GM23338 (cell line): ENCODE data around the gene IL1RL2. TPM values are rescaled to one million over a fixed set of nuclear protein-coding genes. Genes with fewer than 3 reads are reported as not detected.

Experiments used
- ATAC-seq: fragments of 200-7000 bp; cut with Tn5 transposase; 3 replicates; pipeline ENCODE4 v1.9.1; 2020
- DNase-seq: peaks from one replicate; pipeline ENCODE4 v3.0.0-alpha.2; 2015; ENCODE audit warnings: low spot score
- H2AFZ ChIP-seq: fragments of 200-600 bp; sonication (generic); 2 replicates; pipeline ENCODE4 v1.8.0; 2016; ENCODE audit warnings: antibody characterized with exemption, mild to moderate bottlenecking, moderate library complexity
- H3F3A ChIP-seq: fragments of 200-600 bp; sonication (generic); replicated peaks from 2 replicates; pipeline ENCODE4 v1.8.0; 2017; ENCODE audit warnings: antibody characterized with exemption, mixed run types, low read depth
- H3K27ac ChIP-seq: fragments of 200-600 bp; sonication (generic); 2 replicates; pipeline ENCODE4 v1.6.1; 2016; ENCODE audit warnings: low read depth
- H3K27me3 ChIP-seq: fragments of 200-600 bp; sonication (generic); 2 replicates; pipeline ENCODE4 v1.8.0; 2016; ENCODE audit warnings: mild to moderate bottlenecking, mixed run types, moderate library complexity; ENCODE audit not compliant: insufficient read depth
- H3K36me3 ChIP-seq: fragments of 200-600 bp; sonication (generic); 2 replicates; pipeline ENCODE4 v1.8.0; 2016; ENCODE audit warnings: mild to moderate bottlenecking; ENCODE audit not compliant: insufficient read depth
- H3K4me1 ChIP-seq: fragments of 200-600 bp; sonication (generic); 2 replicates; pipeline ENCODE4 v1.8.0; 2016; ENCODE audit warnings: mild to moderate bottlenecking, moderate library complexity; ENCODE audit not compliant: insufficient read depth
- H3K4me2 ChIP-seq: fragments of 200-600 bp; sonication (generic); 2 replicates; pipeline ENCODE4 v1.7.1; 2017; ENCODE audit warnings: mixed run types
- H3K4me3 ChIP-seq: fragments of 200-600 bp; sonication (generic); 2 replicates; pipeline ENCODE4 v1.6.1; 2016; ENCODE audit warnings: mixed run types
- H3K79me2 ChIP-seq: fragments of 200-600 bp; sonication (generic); replicated peaks from 2 replicates; pipeline ENCODE4 v1.8.0; 2017; ENCODE audit warnings: mild to moderate bottlenecking; ENCODE audit not compliant: insufficient read depth
- H3K9me2 ChIP-seq: fragments of 200-600 bp; sonication (generic); 2 replicates; pipeline ENCODE4 v1.8.0; 2017; ENCODE audit not compliant: insufficient read depth
- H4K20me1 ChIP-seq: fragments of 200-600 bp; sonication (generic); replicated peaks from 2 replicates; pipeline ENCODE4 v1.8.0; 2017; ENCODE audit warnings: mild to moderate bottlenecking; ENCODE audit not compliant: insufficient read depth
- H3K27ac Mint-ChIP-seq: 2 replicates; pipeline ENCODE4 v1.8.0; 2020; ENCODE audit warnings: inconsistent platforms, mild to moderate bottlenecking, moderate library complexity, mixed read lengths
- H3K27me3 Mint-ChIP-seq: 3 replicates; pipeline ENCODE4 v1.8.0; 2022; ENCODE audit warnings: low read depth, mild to moderate bottlenecking, moderate library complexity, mixed read lengths, inconsistent platforms; ENCODE audit not compliant: insufficient read depth, poor library complexity
- H3K36me3 Mint-ChIP-seq: 3 replicates; pipeline ENCODE4 v1.8.0; 2021; ENCODE audit warnings: low read depth, mild to moderate bottlenecking, inconsistent platforms, moderate library complexity, mixed read lengths
- H3K4me1 Mint-ChIP-seq: 3 replicates; pipeline ENCODE4 v1.8.0; 2020; ENCODE audit warnings: mild to moderate bottlenecking, inconsistent platforms, mixed read lengths
- H3K4me3 Mint-ChIP-seq: 3 replicates; pipeline ENCODE4 v1.8.0; 2021; ENCODE audit warnings: moderate library complexity, mild to moderate bottlenecking, inconsistent platforms, mixed read lengths
- H3K9me3 Mint-ChIP-seq: 3 replicates; pipeline ENCODE4 v1.8.0; 2020; ENCODE audit warnings: moderate library complexity, mild to moderate bottlenecking, inconsistent platforms, mixed read lengths
- CREB1 ChIP-seq: fragments of 250-450 bp; sonication (Bioruptor Pico); IDR thresholded peaks from 2 replicates; pipeline ENCODE4 v1.5.0; 2020; ENCODE audit warnings: low read depth, mild to moderate bottlenecking, moderate library complexity
- EZH2 ChIP-seq: fragments of 200-600 bp; sonication (generic); IDR thresholded peaks from one replicate; pipeline ENCODE4 v1.8.0; 2017; ENCODE audit warnings: antibody characterized with exemption, mild to moderate bottlenecking, low read depth; ENCODE audit not compliant: unreplicated experiment
- EZH2phosphoT487 ChIP-seq: fragments of 200-600 bp; sonication (generic); IDR thresholded peaks from one replicate; pipeline ENCODE4 v1.8.1; 2018; ENCODE audit warnings: antibody characterized with exemption; ENCODE audit not compliant: unreplicated experiment
- NANOG ChIP-seq: IDR thresholded peaks from 2 replicates; pipeline ENCODE4 v1.6.1; 2016; ENCODE audit warnings: antibody characterized with exemption, borderline replicate concordance
- STAT1 ChIP-seq: IDR thresholded peaks from one replicate; pipeline ENCODE4 v1.6.1; 2016; ENCODE audit warnings: antibody characterized with exemption; ENCODE audit not compliant: unreplicated experiment
- ZNF114 ChIP-seq: fragments of 250-450 bp; sonication (Bioruptor Pico); IDR thresholded peaks from 2 replicates; pipeline ENCODE4 v1.5.0; 2020; ENCODE audit warnings: mild to moderate bottlenecking, moderate library complexity
- ZNF331 ChIP-seq: fragments of 250-450 bp; sonication (Bioruptor Pico); IDR thresholded peaks from 2 replicates; pipeline ENCODE4 v1.5.0; 2020; ENCODE audit warnings: low read depth, mild to moderate bottlenecking, moderate library complexity
- polyA plus RNA-seq: library from polyadenylated mRNA; unstranded; fragments of >200 nt; fragmentation: Nextera tagmentation; extraction: Ambion mirVana; gene quantifications from 2 replicates; pipeline ENCODE4 v1.2.1, GENCODE V29; 2016
- total RNA-seq: library from RNA; depleted of rRNA; stranded (reverse); fragments of >200 nt; shearing (Covaris generic); gene quantifications from 2 replicates; pipeline ENCODE4 v1.2.3, GENCODE V29; 2014
- TF ChIP-seq, protein P1 (sequence below): IDR thresholded peaks from one replicate; pipeline ENCODE4 v1.6.1; 2018; ENCODE audit warnings: antibody characterized with exemption; ENCODE audit not compliant: unreplicated experiment
- TF ChIP-seq, protein P2 (sequence below): IDR thresholded peaks from 2 replicates; pipeline ENCODE4 v1.6.1; 2016; ENCODE audit warnings: antibody characterized with exemption
- TF ChIP-seq, protein P3 (sequence below): fragments of 250-450 bp; sonication (Bioruptor Pico); IDR thresholded peaks from 2 replicates; pipeline ENCODE4 v1.5.0; 2020; ENCODE audit warnings: mild to moderate bottlenecking, moderate library complexity

Gene IL1RL2
- total and polyA plus RNA-seq, 2 experiments from 2014 or later, result not detected

DNA sequence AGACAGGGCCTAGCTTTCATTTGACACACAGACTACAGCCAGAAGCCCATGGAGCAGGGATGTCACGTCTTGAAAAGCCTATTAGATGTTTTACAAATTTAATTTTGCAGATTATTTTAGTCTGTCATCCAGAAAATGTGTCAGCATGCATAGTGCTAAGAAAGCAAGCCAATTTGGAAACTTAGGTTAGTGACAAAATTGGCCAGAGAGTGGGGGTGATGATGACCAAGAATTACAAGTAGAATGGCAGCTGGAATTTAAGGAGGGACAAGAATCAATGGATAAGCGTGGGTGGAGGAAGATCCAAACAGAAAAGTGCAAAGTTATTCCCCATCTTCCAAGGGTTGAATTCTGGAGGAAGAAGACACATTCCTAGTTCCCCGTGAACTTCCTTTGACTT, 7.8 kb upstream of the IL1RL2 start (continued):
- TF ChIP-seq, protein P1, sequence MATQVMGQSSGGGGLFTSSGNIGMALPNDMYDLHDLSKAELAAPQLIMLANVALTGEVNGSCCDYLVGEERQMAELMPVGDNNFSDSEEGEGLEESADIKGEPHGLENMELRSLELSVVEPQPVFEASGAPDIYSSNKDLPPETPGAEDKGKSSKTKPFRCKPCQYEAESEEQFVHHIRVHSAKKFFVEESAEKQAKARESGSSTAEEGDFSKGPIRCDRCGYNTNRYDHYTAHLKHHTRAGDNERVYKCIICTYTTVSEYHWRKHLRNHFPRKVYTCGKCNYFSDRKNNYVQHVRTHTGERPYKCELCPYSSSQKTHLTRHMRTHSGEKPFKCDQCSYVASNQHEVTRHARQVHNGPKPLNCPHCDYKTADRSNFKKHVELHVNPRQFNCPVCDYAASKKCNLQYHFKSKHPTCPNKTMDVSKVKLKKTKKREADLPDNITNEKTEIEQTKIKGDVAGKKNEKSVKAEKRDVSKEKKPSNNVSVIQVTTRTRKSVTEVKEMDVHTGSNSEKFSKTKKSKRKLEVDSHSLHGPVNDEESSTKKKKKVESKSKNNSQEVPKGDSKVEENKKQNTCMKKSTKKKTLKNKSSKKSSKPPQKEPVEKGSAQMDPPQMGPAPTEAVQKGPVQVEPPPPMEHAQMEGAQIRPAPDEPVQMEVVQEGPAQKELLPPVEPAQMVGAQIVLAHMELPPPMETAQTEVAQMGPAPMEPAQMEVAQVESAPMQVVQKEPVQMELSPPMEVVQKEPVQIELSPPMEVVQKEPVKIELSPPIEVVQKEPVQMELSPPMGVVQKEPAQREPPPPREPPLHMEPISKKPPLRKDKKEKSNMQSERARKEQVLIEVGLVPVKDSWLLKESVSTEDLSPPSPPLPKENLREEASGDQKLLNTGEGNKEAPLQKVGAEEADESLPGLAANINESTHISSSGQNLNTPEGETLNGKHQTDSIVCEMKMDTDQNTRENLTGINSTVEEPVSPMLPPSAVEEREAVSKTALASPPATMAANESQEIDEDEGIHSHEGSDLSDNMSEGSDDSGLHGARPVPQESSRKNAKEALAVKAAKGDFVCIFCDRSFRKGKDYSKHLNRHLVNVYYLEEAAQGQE, result no peak
- TF ChIP-seq EZH2 (no peak), CREB1 (CRISPR knock-in tag) (no peak), STAT1 (no peak), ZNF114 (CRISPR knock-in tag) (no peak), EZH2phosphoT487 (no peak)

DNA sequence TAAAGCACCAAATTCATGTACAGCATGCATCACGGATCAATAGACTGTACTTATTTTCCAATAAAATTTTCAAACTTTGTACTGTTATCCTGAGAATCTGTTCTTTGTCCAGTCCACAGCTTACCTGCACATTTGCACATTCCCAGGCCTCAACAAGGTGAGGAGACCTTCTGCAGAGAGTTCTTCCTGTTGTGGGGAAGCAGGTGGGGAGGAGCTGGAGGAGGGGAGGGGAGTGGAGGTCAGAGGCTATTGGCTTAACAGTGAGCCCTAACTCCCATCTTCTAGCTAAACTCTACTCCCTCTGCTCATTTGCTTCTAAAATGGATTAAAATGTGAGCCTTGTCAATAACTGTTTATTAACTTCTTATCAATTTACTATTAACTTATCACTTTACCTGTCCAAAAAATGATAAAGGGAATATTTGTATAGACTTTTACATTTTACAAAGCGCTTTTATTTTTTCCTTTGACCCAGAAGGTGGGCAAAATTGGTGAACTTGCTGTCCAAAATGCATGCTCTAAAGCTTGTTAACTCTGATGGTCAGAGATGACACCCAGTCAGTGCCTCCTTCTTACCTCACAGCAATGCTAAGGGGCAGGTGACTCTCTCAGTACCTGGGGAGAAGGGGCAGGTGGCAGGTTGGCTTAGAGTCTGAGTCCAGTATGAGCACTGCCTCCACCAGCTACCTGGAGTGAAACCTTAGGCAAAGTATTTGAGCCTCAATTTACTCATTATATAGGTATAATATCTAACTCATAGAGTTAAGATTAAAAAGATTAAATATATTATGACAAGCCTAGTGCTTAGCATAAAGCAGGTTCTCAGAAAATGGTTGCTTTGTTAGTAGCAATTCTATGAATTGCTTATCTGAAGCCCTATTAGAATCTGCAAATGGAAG, 6.8 kb upstream of the IL1RL2 start:
- Histone ChIP-seq H3K4me3 (no peak overlapping the region), H3K79me2 (no peaks in the 10 kb centered on the region), H4K20me1 (no peaks in the 10 kb centered on the region), H3K4me1 (no peaks in the 10 kb centered on the region; the same call in 1 of the 2 replicates), H3K36me3 (no peaks in the 10 kb centered on the region), H3K9me2 (no peaks in the 10 kb centered on the region), H3F3A (no peaks in the 10 kb centered on the region), H3K27ac (no peak overlapping the region), H2AFZ (no peak overlapping the region), H3K4me2 (no peak overlapping the region), H3K27me3 (no peaks in the 10 kb centered on the region)
- no peaks in the 10 kb centered on the region for H3K9me3 Mint-ChIP-seq
- no peaks in the 10 kb centered on the region for H3K27me3 Mint-ChIP-seq
- DNase-seq (peak; percentile 5), ATAC-seq (peak; percentile 35; the same call in 1 of the 3 replicates)
- no peak overlapping the region for H3K27ac Mint-ChIP-seq
- no peaks in the 10 kb centered on the region for H3K36me3 Mint-ChIP-seq
- peaks cover 3% of the 10 kb centered on the region; the same call in 1 of the 3 replicates for H3K4me1 Mint-ChIP-seq
- no peak overlapping the region for H3K4me3 Mint-ChIP-seq
- TF ChIP-seq STAT1 (no peak), ZNF114 (CRISPR knock-in tag) (no peak), NANOG (no peak), ZNF331 (CRISPR knock-in tag) (no peak)
- TF ChIP-seq, protein P2, sequence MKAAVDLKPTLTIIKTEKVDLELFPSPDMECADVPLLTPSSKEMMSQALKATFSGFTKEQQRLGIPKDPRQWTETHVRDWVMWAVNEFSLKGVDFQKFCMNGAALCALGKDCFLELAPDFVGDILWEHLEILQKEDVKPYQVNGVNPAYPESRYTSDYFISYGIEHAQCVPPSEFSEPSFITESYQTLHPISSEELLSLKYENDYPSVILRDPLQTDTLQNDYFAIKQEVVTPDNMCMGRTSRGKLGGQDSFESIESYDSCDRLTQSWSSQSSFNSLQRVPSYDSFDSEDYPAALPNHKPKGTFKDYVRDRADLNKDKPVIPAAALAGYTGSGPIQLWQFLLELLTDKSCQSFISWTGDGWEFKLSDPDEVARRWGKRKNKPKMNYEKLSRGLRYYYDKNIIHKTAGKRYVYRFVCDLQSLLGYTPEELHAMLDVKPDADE, result no peak
- TF ChIP-seq, protein P3, sequence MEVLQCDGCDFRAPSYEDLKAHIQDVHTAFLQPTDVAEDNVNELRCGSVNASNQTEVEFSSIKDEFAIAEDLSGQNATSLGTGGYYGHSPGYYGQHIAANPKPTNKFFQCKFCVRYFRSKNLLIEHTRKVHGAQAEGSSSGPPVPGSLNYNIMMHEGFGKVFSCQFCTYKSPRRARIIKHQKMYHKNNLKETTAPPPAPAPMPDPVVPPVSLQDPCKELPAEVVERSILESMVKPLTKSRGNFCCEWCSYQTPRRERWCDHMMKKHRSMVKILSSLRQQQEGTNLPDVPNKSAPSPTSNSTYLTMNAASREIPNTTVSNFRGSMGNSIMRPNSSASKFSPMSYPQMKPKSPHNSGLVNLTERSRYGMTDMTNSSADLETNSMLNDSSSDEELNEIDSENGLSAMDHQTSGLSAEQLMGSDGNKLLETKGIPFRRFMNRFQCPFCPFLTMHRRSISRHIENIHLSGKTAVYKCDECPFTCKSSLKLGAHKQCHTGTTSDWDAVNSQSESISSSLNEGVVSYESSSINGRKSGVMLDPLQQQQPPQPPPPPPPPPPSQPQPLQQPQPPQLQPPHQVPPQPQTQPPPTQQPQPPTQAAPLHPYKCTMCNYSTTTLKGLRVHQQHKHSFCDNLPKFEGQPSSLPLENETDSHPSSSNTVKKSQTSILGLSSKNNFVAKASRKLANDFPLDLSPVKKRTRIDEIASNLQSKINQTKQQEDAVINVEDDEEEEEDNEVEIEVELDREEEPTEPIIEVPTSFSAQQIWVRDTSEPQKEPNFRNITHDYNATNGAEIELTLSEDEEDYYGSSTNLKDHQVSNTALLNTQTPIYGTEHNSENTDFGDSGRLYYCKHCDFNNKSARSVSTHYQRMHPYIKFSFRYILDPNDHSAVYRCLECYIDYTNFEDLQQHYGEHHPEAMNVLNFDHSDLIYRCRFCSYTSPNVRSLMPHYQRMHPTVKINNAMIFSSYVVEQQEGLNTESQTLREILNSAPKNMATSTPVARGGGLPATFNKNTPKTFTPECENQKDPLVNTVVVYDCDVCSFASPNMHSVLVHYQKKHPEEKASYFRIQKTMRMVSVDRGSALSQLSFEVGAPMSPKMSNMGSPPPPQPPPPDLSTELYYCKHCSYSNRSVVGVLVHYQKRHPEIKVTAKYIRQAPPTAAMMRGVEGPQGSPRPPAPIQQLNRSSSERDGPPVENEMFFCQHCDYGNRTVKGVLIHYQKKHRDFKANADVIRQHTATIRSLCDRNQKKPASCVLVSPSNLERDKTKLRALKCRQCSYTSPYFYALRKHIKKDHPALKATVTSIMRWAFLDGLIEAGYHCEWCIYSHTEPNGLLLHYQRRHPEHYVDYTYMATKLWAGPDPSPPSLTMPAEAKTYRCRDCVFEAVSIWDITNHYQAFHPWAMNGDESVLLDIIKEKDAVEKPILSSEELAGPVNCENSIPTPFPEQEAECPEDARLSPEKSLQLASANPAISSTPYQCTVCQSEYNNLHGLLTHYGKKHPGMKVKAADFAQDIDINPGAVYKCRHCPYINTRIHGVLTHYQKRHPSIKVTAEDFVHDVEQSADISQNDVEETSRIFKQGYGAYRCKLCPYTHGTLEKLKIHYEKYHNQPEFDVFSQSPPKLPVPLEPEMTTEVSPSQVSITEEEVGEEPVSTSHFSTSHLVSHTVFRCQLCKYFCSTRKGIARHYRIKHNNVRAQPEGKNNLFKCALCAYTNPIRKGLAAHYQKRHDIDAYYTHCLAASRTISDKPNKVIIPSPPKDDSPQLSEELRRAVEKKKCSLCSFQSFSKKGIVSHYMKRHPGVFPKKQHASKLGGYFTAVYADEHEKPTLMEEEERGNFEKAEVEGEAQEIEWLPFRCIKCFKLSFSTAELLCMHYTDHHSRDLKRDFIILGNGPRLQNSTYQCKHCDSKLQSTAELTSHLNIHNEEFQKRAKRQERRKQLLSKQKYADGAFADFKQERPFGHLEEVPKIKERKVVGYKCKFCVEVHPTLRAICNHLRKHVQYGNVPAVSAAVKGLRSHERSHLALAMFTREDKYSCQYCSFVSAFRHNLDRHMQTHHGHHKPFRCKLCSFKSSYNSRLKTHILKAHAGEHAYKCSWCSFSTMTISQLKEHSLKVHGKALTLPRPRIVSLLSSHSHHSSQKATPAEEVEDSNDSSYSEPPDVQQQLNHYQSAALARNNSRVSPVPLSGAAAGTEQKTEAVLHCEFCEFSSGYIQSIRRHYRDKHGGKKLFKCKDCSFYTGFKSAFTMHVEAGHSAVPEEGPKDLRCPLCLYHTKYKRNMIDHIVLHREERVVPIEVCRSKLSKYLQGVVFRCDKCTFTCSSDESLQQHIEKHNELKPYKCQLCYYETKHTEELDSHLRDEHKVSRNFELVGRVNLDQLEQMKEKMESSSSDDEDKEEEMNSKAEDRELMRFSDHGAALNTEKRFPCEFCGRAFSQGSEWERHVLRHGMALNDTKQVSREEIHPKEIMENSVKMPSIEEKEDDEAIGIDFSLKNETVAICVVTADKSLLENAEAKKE (CRISPR knock-in tag), result no peak
